Midbrain (tissue), 1 donor: Measurements from ENCODE around the gene ADSS1.

ENCODE experiments used
- DNase-seq: peaks from one replicate; lab custom pipeline; 2025; lab: John Stamatoyannopoulos, UW

ADSS1 gene

GRCh38 chr14:104723651-104724406 lies at the start of gene ADSS1:
Gene ADSS1 (plus strand): TSS chr14:104724229. CDS start chr14:104724271, 42 bp downstream.
- peak; percentile 54 for DNase-seq

GRCh38 chr14:104675447-104675846 lies 48.6 kb upstream of the ADSS1 start:
- no peak for DNase-seq

GRCh38 chr14:104676130-104676693 lies 47.8 kb upstream of the ADSS1 start:
- DNase-seq = no peak

- DNase-seq = no peak
Observed at GRCh38 chr14:104676694-104677511, 47.1 kb upstream of the ADSS1 start.

GRCh38 chr14:104677512-104678332 lies 46.3 kb upstream of the ADSS1 start:
- peak; percentile 55 for DNase-seq

GRCh38 chr14:104678346-104678745 lies 45.7 kb upstream of the ADSS1 start:
- no peak for DNase-seq

- DNase-seq = peak; percentile 63
Observed at GRCh38 chr14:104678901-104679705, 44.9 kb upstream of the ADSS1 start.

GRCh38 chr14:104680056-104680805 lies 43.8 kb upstream of the ADSS1 start:
- peak; percentile 37 for DNase-seq

- peak; percentile 86 for DNase-seq
Observed at GRCh38 chr14:104680806-104681688, 43.0 kb upstream of the ADSS1 start.

GRCh38 chr14:104681689-104682074 lies 42.3 kb upstream of the ADSS1 start:
- DNase-seq = peak; percentile 80

GRCh38 chr14:104682107-104682593 lies 41.9 kb upstream of the ADSS1 start:
- no peak for DNase-seq

GRCh38 chr14:104683653-104684448 lies 40.2 kb upstream of the ADSS1 start:
- DNase-seq = no peak

- no peak for DNase-seq
Observed at GRCh38 chr14:104684449-104684821, 39.6 kb upstream of the ADSS1 start.

GRCh38 chr14:104685216-104685997 lies 38.6 kb upstream of the ADSS1 start:
- DNase-seq = no peak

GRCh38 chr14:104685998-104686610 lies 37.9 kb upstream of the ADSS1 start:
- DNase-seq = no peak

- DNase-seq = no peak
Observed at GRCh38 chr14:104686624-104687517, 37.2 kb upstream of the ADSS1 start.
